A172 (cell line): ENCODE data around the gene PLPP1. TPM values are rescaled to one million over a fixed set of nuclear protein-coding genes. Genes with fewer than 3 reads are reported as not detected.

Experiments
- DNase-seq: peaks from one replicate; pipeline ENCODE4 v3.0.0-alpha.2; 2015; ENCODE audit warnings: low spot score
- total RNA-seq: library from RNA; depleted of rRNA; stranded (reverse); fragments of >200 nt; shearing (Covaris generic); gene quantifications from 2 replicates; pipeline ENCODE4 v1.2.3, GENCODE V29; 2014; rRNA removed

PLPP1 gene
- total RNA-seq = 35.8 and 40.3 TPM in 2 replicates

GRCh38 chr5:55534436-55535198 lies at the start of gene PLPP1:
TSS of gene PLPP1 (minus strand) at chr5:55534964. CDS start at chr5:55534629, 335 bp downstream.
- peak; percentile 79 for DNase-seq

DNA sequence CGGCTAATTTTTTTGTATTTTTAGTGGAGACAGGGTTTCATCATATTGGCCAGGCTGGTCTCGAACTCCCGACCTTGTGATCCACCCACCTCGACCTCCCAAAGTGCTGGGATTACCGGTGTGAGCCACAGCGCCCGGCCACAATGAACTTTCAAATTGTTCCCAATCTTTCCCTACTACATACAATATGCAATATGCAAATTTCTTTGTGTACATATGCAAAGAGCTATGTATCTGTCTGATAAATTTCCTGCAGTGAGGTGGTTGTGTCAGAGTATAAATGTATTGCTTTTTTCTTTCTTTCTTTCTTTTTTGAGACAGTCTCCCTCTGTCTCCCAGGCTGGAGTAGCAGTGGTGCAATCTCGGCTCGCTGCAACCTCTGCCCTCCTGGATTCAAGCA lies 48.8 kb upstream of the PLPP1 start:
- DNase-seq = no peak

DNA sequence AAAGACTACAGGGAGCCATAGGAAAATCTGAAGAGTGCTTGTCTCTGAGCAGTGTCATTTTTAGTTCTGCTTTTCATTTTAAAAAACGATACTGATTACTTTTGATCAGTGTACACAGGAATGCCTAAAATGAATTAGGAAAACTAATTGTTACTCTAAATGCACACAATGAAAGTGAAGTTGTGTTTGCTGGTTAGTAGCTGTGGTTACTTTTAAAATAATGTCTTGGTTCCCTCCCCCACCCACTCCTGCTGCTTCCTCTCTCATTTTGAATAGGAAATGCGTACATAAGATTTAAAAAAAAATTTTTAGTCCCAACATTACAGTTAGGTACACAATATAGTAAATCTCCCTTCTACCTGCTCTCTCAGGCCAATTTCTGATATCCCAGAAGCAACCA lies 47.5 kb upstream of the PLPP1 start:
- DNase-seq = no peak

DNA sequence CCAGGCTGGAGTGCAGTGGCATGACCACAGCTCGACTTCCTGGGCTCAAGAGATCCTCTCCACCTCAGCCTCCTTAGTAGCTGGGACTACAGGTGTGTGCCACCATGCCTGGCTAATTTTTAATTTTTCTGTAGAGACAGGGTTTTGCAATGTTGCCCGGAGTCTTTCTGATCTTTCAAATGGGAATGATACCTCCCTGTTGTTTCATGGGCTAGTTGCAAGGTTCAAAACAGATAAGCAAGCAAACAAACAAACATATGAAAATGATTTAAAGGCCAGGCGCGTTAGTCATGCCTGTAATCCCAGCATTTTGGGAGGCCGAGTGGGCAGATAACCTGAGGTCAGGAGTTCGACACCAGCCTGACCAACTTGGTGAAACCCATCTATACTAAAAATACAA lies 45.3 kb upstream of the PLPP1 start:
- no peak for DNase-seq

GRCh38 chr5:55578771-55579170 lies 44.0 kb upstream of the PLPP1 start:
- no peak for DNase-seq

DNA sequence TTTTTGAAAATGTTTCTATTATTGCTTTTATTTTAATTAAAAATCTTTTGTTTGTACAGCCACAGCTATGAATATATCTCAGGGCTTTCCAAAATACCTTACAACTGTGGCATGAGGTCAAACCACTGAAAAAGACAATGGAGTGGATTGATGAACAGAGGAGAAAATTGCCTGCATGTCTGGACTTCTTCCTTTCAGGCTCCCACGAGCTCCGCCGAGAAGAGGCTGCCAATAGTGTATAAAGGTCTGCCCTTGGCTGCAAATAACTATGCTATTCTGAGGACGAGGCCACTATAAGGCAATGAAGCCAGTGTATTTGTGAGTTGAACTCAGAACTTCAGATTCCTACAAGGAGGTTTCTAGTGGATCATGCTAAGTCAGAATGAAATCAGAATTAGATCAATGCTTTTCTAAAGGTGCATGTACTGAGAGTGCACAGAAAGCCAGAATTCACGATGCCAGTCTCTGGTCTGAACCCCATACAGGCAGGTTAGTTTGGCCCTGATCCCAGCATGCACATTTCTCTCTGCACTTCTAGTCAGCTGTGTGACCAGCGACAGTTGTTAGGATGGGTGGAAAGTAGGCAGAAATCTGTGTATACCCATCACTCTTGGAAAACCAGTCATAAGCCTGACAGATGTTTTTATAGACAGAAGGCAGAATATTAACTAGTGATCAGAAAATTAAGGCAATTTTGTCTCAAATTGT lies 42.7 kb upstream of the PLPP1 start:
- no peak for DNase-seq

GRCh38 chr5:55576661-55577060 lies 41.9 kb upstream of the PLPP1 start:
- no peak for DNase-seq

DNA sequence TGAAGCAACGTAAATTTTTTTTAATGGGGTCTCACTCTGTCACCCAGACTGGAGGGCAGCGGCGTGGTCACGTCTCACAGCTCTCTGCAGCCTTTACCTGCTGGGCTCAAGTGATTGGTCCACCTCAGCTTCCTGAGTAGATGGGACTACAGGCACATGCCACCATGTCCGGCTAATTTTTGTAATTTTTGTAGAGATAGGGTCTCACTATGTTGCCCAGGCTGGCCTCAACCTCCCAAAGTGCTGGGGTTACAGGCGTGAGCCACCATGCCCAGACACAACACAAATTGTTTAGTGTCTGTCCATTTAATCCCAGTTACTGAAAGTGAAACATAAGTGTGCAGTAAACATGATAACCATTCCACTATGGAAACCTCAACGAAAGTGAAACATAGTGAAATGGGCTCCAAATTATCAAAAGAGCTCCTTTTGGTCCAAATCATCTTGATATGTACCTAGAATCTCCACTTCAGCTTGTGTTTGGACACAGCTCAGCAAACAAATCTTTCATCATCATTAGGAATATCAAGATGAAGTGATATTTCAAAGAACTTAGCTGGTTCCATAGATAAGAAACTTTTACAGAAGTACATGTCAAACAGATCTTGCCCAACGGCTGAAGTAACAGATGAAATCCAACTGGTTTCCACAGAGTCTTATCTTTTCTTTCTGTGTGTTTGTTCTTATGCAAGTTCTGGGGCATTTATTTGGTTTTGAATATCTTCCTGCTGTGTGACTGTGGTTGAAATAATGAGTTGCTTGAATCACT lies 41.2 kb upstream of the PLPP1 start:
- DNase-seq = no peak

GRCh38 chr5:55572600-55572999 lies 37.8 kb upstream of the PLPP1 start:
- DNase-seq = no peak

DNA sequence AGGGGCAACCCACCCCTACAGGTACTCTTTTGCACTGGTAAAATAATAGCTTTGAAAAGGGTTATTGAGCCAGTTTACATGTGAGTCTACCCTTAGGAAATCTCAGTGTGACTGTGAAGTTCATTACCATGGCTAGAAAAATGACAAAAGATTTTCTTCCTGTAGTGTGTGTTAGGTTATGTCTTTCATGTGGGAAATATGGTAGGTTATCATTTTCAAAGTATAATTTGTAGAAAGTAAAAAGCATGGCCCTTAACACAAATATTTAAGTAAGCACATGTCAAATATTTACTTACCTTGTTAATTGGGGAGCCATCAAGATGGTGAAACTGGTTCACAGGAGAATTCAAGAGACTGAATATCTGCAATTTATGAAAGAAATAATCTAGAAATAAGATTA lies 37.3 kb upstream of the PLPP1 start:
- no peak for DNase-seq

DNA sequence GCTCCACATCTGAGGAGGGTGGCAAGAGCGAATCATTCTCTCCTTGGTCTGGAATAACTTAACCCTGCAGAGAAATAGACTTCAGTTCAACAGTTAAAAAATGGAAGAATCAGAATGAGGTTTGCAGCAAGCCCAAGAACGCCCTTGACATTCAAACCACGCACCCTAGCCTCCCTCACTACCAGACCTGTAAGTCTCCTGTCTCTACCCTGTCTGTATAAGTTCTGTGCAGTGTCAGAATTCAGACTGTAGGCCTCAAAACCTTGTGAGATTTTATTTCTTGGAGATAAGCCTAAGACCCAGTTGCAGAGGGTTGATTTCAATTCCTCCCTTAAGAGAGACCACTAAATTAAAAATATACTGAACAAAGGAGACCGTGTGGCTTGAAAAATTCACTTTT lies 35.8 kb upstream of the PLPP1 start:
- no peak for DNase-seq

DNA sequence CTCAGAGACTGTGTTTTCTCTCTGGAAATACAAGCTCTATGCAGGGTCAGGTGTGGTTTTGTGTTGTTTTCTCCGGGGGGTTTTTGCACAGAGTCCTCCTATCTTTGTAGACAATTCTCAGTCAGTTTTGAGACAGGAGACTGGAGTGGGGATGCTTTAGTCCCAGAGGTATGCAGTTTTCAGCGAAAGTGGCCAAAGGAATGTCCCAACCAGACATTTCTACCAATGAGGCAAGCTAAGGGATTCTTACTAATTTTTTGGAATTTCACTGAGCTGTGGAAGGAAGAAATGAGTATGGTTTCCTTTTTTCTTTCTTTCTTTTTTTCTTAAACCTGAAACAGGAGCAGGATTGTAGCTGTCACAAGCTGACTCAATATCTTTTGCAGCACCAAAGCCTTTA lies 35.3 kb upstream of the PLPP1 start:
- no peak for DNase-seq

DNA sequence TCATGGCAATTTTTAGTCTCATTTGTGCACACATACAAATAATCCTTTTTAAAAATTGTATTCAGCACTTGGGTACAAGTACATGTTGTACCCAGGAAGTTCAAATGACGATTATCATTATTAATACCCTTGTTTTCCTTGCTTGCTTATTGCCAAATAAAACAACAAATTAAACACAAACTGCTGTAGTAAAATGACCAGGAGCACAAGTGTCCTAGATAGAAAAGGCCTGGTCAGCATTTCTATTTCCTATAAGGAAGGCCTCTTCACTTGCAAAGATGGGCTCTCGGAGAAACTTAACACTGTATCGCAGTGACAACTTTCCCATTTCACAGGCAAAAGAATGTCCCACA lies 34.7 kb upstream of the PLPP1 start:
- DNase-seq = no peak

- no peak for DNase-seq
These were observed 34.1 kb upstream of the PLPP1 start for GRCh38 chr5:55568654-55569512.

GRCh38 chr5:55564721-55565120 lies 30.0 kb upstream of the PLPP1 start:
- DNase-seq = no peak

- DNase-seq = no peak
These were observed 23.7 kb upstream of the PLPP1 start for GRCh38 chr5:55558484-55558883.

- no peak for DNase-seq
These were observed 22.4 kb upstream of the PLPP1 start for GRCh38 chr5:55557123-55557522.

GRCh38 chr5:55554585-55555202 lies 19.9 kb upstream of the PLPP1 start:
- no peak for DNase-seq

DNA sequence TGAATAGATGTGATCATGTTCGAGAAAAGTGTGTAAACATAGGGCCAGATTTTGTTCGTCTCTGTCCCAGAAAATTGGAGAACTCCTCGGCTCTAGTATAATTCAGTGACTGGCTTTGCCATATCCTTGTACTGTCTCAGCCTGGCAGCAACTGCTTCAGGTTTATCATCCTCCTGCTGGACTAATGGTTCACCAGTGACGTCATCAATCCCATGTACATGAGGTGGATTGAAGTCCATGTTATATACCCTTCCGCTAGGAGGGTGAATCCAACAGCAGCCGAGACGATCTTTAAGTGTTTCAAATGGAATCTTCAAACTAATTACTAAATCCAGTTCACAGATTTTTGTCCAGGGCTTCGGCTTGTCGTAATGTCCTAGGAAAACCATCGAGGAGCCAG lies 17.1 kb upstream of the PLPP1 start:
- no peak for DNase-seq

GRCh38 chr5:55551358-55551757 lies 16.6 kb upstream of the PLPP1 start:
- no peak for DNase-seq

DNA sequence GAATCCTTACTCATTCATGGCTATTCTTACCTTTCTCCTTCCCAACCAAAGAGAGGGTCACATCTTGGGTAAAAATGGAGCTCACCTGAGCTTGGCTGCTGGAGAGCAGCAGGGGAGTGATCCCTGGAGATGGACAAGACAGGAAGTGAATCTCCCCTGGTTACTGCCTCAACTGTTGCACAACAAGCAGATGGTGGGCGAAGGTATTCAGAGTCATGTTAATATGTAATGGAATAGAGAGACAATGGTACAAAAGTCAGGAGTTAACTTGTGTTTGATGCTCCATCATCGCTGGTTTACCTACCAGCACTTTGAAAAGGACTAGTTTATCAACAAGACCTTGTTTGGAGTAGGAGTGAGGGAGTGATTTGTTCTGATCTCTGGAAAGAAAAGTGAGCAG lies 13.0 kb upstream of the PLPP1 start:
- no peak for DNase-seq
